SH-SY5Y (cell line): Measurements from ENCODE around the gene OR8U1.

Experiments
- GATA2 ChIP-seq: IDR thresholded peaks from 2 replicates; pipeline ENCODE4 v1.6.1; 2011; ENCODE audit warnings: mild to moderate bottlenecking, low read depth, low read length
- GATA3 ChIP-seq: IDR thresholded peaks from 2 replicates; pipeline ENCODE4 v1.6.1; 2011; ENCODE audit warnings: low read depth, mild to moderate bottlenecking, low read length, moderate library complexity

Gene OR8U1

DNA sequence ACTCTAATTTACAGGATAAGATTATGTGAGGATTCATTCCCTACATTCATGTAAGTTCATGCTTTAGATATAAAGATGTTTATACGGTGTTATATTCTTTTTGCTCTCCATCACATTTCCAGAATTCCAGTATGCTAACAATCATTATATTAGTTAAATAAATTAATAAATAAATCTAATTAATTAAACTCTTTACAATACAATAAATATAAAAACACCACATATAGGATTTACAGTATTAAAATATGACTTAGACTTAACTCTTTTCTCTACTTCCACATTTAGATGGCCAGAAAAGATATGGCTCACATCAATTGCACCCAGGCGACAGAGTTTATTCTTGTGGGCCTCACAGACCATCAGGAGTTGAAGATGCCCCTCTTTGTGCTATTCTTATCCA lies at the start of gene OR8U1:
OR8U1 (plus strand) TSS at position 301 of the 400 bp plus-strand sequence; CDS start at position 301, 0 bp downstream.
- TF ChIP-seq GATA3 (no peak), GATA2 (no peak)

GRCh38 chr11:56331861-56332491 lies 43.4 kb upstream of the OR8U1 start:
- TF ChIP-seq GATA3 (no peak), GATA2 (no peak)

DNA sequence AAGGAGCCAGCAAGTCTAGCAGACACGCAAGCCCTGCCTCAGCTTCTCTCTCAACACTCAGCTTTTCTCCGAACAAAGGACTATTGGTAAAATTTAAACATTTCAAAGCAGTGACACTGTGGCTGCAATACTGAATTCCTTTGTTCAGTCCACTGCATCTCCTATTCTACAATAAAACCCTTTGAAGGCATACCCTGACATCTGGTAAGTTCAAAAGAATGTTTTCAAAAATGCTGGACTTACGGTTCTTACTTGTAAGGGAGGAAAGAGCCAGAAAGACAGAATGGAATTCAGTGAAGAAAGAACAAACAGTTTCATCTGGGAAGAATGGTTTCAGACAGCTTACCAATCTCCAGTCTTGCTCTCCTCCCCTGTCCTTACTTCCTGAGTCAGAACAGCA lies 42.3 kb upstream of the OR8U1 start:
- TF ChIP-seq GATA2 (no peak), GATA3 (no peak)

- TF ChIP-seq GATA3: no peak
- TF ChIP-seq GATA2: no peak
These were observed 35.1 kb upstream of the OR8U1 start for GRCh38 chr11:56340289-56340688.

DNA sequence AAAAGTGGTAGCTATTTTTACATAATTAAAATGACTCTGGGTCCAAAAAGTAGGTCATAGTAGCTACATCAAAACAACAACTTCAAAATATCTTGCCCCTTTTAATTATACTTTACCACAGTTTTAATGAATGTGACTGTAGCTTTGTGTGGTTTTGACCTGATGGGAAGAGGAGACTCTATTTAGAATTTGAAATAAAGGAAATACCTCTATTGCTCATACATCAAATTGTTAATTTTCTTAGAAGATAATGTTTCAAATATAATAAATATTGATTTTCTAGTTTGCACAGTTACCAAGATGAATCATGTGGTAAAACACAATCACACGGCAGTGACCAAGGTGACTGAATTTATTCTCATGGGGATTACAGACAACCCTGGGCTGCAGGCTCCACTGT lies 29.7 kb upstream of the OR8U1 start, which contains the start of gene OR8K1:
OR8K1 (plus strand) TSS at position 301 of the 400 bp plus-strand sequence; CDS start at position 301, 0 bp downstream.
- TF ChIP-seq GATA2: no peak

DNA sequence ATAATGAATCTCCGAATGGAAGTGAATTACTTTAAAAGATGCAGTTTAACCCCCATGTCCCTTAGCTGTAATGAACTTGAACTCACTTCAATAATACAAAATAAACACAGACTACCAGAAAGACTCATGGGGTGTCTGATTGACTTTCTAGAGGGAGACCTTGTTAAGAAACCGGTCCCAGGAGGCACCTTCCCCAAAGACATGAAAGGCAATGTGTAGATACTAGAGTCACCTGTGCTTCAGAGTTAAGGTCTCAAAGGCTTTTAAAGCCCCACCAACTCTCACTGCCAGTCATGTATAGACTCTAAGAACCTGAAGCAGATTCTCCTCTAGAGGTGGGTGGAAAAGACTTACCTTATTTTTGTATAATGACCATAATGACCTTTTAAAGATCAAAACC lies 21.4 kb upstream of the OR8U1 start, which contains the start of gene OR8J1:
OR8J1 (plus strand) TSS at position 301 of the 400 bp plus-strand sequence. CDS start 5,956 bp downstream, outside the sequence.
- no peak for TF ChIP-seq GATA3
- TF ChIP-seq GATA2: no peak

GRCh38 chr11:56380120-56380519 lies 4.7 kb downstream of the OR8U1 start:
- no peak for TF ChIP-seq GATA3
- no peak for TF ChIP-seq GATA2

GRCh38 chr11:56394381-56394780 lies 19.0 kb downstream of the OR8U1 start:
- TF ChIP-seq GATA3 (no peak), GATA2 (no peak)

DNA sequence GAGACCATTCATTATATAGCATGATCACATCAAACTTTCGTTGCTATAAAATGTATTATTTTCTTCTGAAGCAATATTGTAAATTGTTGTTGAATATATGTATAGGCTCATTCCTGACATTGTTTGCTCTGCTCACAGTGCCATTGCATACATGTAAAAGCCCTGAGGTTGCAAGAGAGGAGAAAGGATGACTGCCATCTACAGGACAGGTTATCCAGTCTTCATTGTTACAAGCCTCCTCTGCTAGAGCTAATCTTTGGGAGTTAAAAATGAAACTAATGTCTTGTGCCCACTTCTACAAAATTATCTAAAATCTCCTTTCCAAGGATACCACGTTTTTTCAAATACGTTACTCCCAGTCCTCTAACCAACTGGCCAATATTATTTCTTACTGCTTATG lies 20.6 kb downstream of the OR8U1 start:
- TF ChIP-seq GATA2 (no peak), GATA3 (no peak)

GRCh38 chr11:56404393-56404792 lies 29.0 kb downstream of the OR8U1 start:
- TF ChIP-seq GATA2 (no peak), GATA3 (no peak)

DNA sequence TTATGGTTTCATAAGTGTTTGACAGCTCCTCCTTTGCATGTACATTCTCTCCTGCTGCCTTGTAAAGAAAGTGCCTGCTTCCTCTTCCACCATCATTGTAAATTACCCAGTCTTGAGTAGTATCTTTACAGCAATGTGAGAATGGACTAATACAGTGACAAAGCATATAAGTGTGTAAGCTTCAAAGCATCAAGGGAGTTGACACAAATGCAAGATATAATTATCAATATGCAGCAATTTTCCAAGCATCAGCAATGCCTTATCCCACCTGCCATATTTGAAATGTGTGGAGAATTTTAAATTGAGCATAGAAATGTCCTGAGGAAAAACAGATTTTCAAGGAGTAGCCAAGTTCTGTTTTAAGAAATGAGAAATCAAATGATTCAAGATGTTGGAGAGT lies 35.4 kb downstream of the OR8U1 start:
- TF ChIP-seq GATA3: no peak
- no peak for TF ChIP-seq GATA2

DNA sequence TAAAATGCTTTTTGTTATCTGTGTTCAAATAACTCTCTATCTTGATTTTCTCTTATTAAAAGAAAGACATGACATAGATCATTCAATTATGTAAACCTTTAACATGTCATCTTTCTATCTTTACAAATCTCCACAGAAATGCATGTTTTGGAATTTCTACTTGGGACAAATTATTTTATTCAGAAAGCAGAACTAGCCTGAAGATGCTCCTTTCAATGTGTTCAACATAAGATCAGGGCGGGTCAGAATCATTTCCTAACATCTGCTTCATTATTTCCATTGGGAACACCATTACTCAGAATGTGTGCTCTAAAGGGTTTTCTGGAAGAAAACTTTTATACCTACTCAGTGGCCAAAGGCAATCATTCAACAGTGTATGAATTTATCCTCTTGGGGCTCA lies 37.0 kb downstream of the OR8U1 start, which contains the start of gene OR5AL1:
OR5AL1 (plus strand) TSS at position 301 of the 400 bp plus-strand sequence.
- TF ChIP-seq GATA3: no peak
- TF ChIP-seq GATA2: no peak
